Measurements from ENCODE around the gene ALKBH7.

DNA sequence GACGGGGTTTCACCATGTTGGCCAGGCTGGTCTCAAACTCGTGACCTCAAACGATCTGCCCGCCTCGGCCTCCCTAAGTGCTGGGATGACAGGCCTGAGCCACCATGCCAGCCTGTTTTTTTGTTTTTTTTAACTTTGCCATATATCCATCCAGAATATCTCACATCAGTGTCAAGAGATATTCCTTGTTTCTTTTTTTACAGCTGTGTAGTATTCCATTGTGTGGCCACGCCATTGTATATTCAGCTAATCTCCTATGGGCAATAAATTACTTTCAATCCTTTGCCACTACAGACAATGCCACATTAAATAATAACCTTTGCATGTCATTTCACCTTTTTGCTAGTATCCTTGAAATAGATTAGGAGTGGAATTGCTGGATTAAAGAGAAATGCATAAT is 36.8 kb downstream of the ALKBH7 start:
- TF ChIP-seq, protein P1, sequence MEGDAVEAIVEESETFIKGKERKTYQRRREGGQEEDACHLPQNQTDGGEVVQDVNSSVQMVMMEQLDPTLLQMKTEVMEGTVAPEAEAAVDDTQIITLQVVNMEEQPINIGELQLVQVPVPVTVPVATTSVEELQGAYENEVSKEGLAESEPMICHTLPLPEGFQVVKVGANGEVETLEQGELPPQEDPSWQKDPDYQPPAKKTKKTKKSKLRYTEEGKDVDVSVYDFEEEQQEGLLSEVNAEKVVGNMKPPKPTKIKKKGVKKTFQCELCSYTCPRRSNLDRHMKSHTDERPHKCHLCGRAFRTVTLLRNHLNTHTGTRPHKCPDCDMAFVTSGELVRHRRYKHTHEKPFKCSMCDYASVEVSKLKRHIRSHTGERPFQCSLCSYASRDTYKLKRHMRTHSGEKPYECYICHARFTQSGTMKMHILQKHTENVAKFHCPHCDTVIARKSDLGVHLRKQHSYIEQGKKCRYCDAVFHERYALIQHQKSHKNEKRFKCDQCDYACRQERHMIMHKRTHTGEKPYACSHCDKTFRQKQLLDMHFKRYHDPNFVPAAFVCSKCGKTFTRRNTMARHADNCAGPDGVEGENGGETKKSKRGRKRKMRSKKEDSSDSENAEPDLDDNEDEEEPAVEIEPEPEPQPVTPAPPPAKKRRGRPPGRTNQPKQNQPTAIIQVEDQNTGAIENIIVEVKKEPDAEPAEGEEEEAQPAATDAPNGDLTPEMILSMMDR (IDR thresholded peaks at IDR 0.05; ENCODE audit: insufficient read depth, low read depth, low read length): no peak
- no peak for TF ChIP-seq EZH2 (IDR thresholded peaks at IDR 0.05; ENCODE audit: insufficient read depth, low read length)

Data from astrocyte (in vitro differentiated cells and primary cell).